AG09309 (cell line): ENCODE measurements around the gene FNIP2.
A peak's percentile ranks its signal among the peaks of the same experiment; 100 is the strongest.
"Not testable (repeated sequence)": the region's sequence is repeated elsewhere in the genome, so short reads cannot be mapped to it uniquely, and the experiment has no call there.

Experiments
- DNase-seq: peaks from one replicate; pipeline ENCODE4 v3.0.0-alpha.2; 2010; ENCODE audit warnings: low read depth
- H3K4me3 ChIP-seq: 2 replicates; pipeline ENCODE4 v1.5.1; 2011; ENCODE audit warnings: mild to moderate bottlenecking, low read depth, low read length, moderate library complexity; ENCODE audit not compliant: control insufficient read depth
- CTCF ChIP-seq: IDR thresholded peaks from 2 replicates; pipeline ENCODE4 v1.5.1; 2011; ENCODE audit warnings: mild to moderate bottlenecking, low read depth, low read length, inconsistent platforms; ENCODE audit not compliant: insufficient read depth, control insufficient read depth; ENCODE audit errors: missing control alignments

The FNIP2 gene

DNA sequence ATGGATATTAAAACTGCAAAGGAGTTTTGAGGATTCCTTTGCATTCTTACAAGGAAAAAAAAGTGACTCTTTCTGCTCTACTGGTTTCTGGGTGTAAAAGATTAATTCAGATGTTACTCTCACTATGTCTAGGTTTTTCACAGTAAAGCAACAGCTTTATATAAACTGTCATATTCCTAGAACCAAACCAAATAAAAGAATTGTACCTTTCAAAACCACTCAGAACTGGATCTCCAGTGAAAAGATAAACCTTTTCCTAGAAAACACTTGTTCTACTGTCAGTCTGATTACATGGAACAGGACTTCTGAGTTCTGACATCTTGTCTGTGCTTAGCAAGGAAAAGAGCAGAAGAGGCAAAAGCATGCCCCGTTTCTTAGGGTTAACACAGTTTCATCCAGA, 40.6 kb upstream of the FNIP2 start:
- H3K4me3 ChIP-seq, result no peak overlapping the region
- no peak for DNase-seq
- TF ChIP-seq CTCF, result no peak

DNA sequence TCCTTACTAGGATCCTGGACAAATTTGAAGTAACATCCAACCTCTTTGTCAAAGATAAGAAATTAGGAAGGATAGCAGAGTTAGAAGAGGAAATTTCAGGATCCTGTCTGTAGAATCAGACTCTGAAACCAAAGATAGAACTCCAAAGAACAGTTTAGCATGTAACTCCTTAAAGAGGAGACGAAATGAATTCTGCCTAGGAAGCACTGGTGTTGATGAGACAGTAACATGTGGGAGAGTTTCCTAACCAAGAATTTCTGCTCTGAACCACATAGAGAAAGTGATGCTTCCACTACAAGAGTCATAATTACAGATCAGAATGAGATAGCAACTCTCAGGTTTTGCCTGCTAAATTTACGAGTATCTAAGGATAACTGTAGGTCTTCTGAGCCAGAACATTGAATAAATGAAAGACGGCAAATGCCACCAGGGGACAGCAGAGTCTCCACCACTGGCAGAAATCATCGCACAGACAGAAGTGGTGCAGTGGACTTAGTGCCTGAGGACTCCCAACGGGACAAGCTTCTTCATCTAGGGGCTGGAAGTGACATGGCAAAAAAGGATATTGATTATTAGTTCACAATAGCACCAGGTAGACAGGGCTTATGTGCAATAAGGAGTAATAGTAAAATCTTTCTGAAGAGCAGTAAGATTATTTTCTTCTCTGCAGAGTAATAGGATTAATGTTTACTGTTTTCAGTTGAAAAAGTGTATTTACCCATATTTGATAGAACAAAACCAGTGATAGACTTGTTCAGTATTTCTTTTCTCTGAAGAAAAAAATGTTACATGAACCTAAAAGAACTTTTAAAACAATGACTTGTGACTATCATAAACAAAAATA, 38.9 kb upstream of the FNIP2 start:
- no peak overlapping the region for H3K4me3 ChIP-seq
- peak; percentile 95 for TF ChIP-seq CTCF
- DNase-seq, result peak; percentile 48

GRCh38 chr4:158738866-158739265, 30.0 kb upstream of the FNIP2 start:
- no peak for TF ChIP-seq CTCF
- H3K4me3 ChIP-seq, result no peak overlapping the region
- no peak for DNase-seq

DNA sequence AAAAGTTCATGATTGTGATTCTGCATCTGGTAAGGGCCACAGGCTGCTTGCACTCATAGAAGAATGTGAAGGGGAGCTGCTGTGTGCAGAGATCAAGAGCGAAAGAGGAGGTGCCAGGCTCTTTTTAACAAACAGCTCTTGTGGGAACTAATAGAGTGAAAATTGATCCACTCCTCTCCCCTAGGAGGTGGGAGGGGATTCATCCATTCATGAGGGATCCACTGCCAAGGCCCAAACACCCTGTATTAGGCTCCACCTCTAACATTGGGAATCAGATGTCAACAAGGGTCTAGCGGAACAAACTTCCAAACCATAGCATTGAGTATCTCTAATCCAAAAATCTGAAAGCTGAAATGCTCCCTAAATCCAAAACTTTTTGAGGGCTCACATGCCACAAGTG, 29.2 kb upstream of the FNIP2 start:
- TF ChIP-seq CTCF, result no peak
- no peak overlapping the region for H3K4me3 ChIP-seq
- no peak for DNase-seq

GRCh38 chr4:158741326-158742021, 27.4 kb upstream of the FNIP2 start:
- no peak for DNase-seq
- TF ChIP-seq CTCF, result no peak

DNA sequence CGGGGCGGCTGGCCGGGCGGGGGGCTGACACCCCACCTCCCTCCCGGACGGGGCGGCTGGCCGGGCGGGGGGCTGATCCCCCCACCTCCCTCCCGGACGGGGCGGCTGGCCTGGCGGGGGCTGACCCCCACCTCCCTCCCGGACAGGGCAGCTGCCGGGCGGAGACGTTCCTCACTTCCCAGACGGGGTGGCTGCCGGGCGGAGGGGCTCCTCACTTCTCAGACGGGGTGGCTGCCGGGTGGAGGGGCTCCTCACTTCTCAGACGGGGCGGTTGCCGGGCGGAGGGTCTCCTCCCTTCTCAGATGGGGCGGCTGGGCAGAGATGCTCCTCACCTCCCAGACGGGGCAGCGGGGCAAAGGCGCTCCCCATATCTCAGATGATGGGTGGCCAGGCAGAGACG, 22.3 kb upstream of the FNIP2 start:
- not testable (repeated sequence) for DNase-seq, H3K4me3 ChIP-seq

More at GRCh38 chr4:158741326-158742021, 27.4 kb upstream of the FNIP2 start:
- H3K4me3 ChIP-seq, result no peak overlapping the region

GRCh38 chr4:158750379-158750778, 18.4 kb upstream of the FNIP2 start:
- no peak for TF ChIP-seq CTCF
- peak; percentile 81 for DNase-seq
- H3K4me3 ChIP-seq, result no peak overlapping the region
